ENCODE results near the gene GLOD5. TPM values are rescaled to one million over a fixed set of nuclear protein-coding genes. Genes with fewer than 3 reads are reported as not detected.

GLOD5 gene
- total and polyA plus RNA-seq, 9 of the 15 experiments (the other 6 are each of a cell fraction or from before 2014, with no cell fraction given) = 0.27 to 4.4 (median 2.2) TPM

GRCh38 chrX:48794911-48795515, 33.5 kb downstream of the GLOD5 start:
- intact Hi-C loops (cut with micrococcal nuclease) (loop anchor here (2.0 kb wide), 1 partner anchor 58 kb away; no protein-coding TSS in a partner anchor), in situ Hi-C loops (cut with MboI) (no loop called here)
- FAIRE-seq = no peak
- Histone ChIP-seq H4K20me1 (replicated peaks; ENCODE audit: control insufficient read depth, insufficient read depth, low read length) (peaks cover 4% of the 10 kb centered on the region; the same call in 1 of the 2 replicates), H2AFZ (ENCODE audit: low read depth, low read length) (no peak overlapping the region), H3K9me1 (ENCODE audit: control insufficient read depth, insufficient read depth, low read length) (no peaks in the 10 kb centered on the region), H3K79me2 (ENCODE audit: control insufficient read depth, insufficient read depth, low read length) (peaks cover 33% of the 10 kb centered on the region), H3K36me3 (ENCODE audit: control insufficient read depth, insufficient read depth, low read length) (peaks cover 48% of the 10 kb centered on the region), H3K4me2 (ENCODE audit: insufficient read depth, low read length) (peak overlapping the region; percentile 80), H3K27me3 (ENCODE audit: control insufficient read depth in 2 of 2, insufficient read depth in 2 of 2, low read length in 2 of 2) (no peaks in the 10 kb centered on the region), H3K4me1 (replicated peaks in 1 of 2; ENCODE audit: control insufficient read depth in 2 of 2, insufficient read depth in 2 of 2, low read length in 2 of 2) (peaks cover 62 to 82% of the 10 kb centered on the region in 2 experiments), H3K27ac (ENCODE audit: extremely low read depth, low read depth, low read length) (peak overlapping the region; percentile 92), H3K4me3 (no peak overlapping the region), H3K9ac (ENCODE audit: insufficient read depth in 1 of 2, low read depth in 2 of 2, low read length in 2 of 2) (peak overlapping the region; percentile 64 to 68; a peak in 3 of 4 replicates), H3K9me3 (replicated peaks; ENCODE audit: control insufficient read depth, insufficient read depth, low read depth, low read length) (no peaks in the 10 kb centered on the region)
- no TSS peak for BruUV-seq (replicated peaks)
- WGBS (ENCODE audit: insufficient coverage, low coverage, missing lambda C conversion rate) = 5% methylated on average over 8 of the region's 8 CpGs
- CTCF ChIA-PET (ENCODE audit: low intra/inter-chr PET ratio) = no interaction called here
- peak in 3 of 4 experiments; percentile 28 to 79 (median 60) for DNase-seq (ENCODE audit: extremely low read depth in 1 of 4, low spot score in 3 of 4)
- POLR2A ChIA-PET = interaction anchor here (0.6 kb wide), 1 partner anchor 177 kb away, joined by 4 read pairs; no protein-coding TSS in a partner anchor
- ATAC-seq = peak; percentile 66
- TF ChIP-seq PCBP2 (IDR thresholded peaks at IDR 0.05; ENCODE audit: low read depth, low read length, poor library complexity, severe bottlenecking) (no peak), ATF3 (IDR thresholded peaks at IDR 0.05) (peak; percentile 73), ATF3 (CRISPR knock-in tag; conservative IDR thresholded peaks at IDR 0.05) (0 out of 2 replicates have a peak, but pooled peaks have one; percentile 5), SUPT5H (IDR thresholded peaks at IDR 0.05) (peak; percentile 56; the same call in 1 of the 2 replicates), ZNF133 (CRISPR knock-in tag; IDR thresholded peaks at IDR 0.05) (no peak), EWSR1 (IDR thresholded peaks at IDR 0.05; ENCODE audit: borderline replicate concordance, low read depth, partially characterized antibody) (no peak), ZNF431 (CRISPR knock-in tag; IDR thresholded peaks at IDR 0.05) (no peak), ZNF175 (CRISPR knock-in tag; IDR thresholded peaks at IDR 0.05; ENCODE audit: low read depth) (peak; percentile 52; the same call in 1 of the 2 replicates), ZNF224 (CRISPR knock-in tag; IDR thresholded peaks at IDR 0.05) (no peak), ZNF511 (CRISPR knock-in tag; IDR thresholded peaks at IDR 0.05) (peak; percentile 31; the same call in 1 of the 2 replicates), ZBTB7A (IDR thresholded peaks at IDR 0.05; ENCODE audit: borderline replicate concordance, control insufficient read depth, low read depth, low read length) (peak; percentile 80; the same call in 1 of the 2 replicates), ZNF740 (CRISPR knock-in tag; IDR thresholded peaks at IDR 0.05) (peak; percentile 83), ZNF740 (tag; IDR thresholded peaks at IDR 0.05) (peak in 1 of 2 experiments; percentile 27; a peak in 1 of 4 replicates), SNIP1 (IDR thresholded peaks at IDR 0.05; ENCODE audit: low read depth) (no peak), NR2C2 (CRISPR knock-in tag; IDR thresholded peaks at IDR 0.05) (no peak), NR2C2 (tag; IDR thresholded peaks at IDR 0.05) (peak; percentile 74), RBM34 (IDR thresholded peaks at IDR 0.05; ENCODE audit: borderline replicate concordance, insufficient read depth, low read length) (no peak), PTRF (tag; IDR thresholded peaks at IDR 0.05) (no peak), EP300 (IDR thresholded peaks at IDR 0.05; ENCODE audit: low read length) (peak; percentile 44; the same call in 1 of the 2 replicates), CHD4 (IDR thresholded peaks at IDR 0.05; ENCODE audit: insufficient read depth, insufficient replicate concordance, low read depth, low read length, poor library complexity, severe bottlenecking) (no peak)
